Cardiac fibroblast (primary cell): Measurements from ENCODE around the gene ABCC11.

Experiments used
- DNase-seq, 2 donors: peaks; one replicate each; pipeline versions ENCODE4 v3.0.0 to v3.0.0-alpha.2; 2010; ENCODE audit warnings: low read depth in 2 of 2
- H3K4me3 ChIP-seq, 2 donors: replicated peaks in 1 of 2; 1 replicate in 1 of 2; 2 replicates in 1 of 2; pipeline ENCODE4 v1.5.1; 2011; ENCODE audit warnings: low read depth in 2 of 2, low read length in 2 of 2, mild to moderate bottlenecking in 2 of 2, moderate library complexity in 1 of 2
- TF ChIP-seq, protein P1 (sequence below): IDR thresholded peaks from one replicate; pipeline ENCODE4 v1.5.1; 2011; ENCODE audit warnings: low read depth, mild to moderate bottlenecking, low read length, inconsistent platforms

The ABCC11 gene

DNA sequence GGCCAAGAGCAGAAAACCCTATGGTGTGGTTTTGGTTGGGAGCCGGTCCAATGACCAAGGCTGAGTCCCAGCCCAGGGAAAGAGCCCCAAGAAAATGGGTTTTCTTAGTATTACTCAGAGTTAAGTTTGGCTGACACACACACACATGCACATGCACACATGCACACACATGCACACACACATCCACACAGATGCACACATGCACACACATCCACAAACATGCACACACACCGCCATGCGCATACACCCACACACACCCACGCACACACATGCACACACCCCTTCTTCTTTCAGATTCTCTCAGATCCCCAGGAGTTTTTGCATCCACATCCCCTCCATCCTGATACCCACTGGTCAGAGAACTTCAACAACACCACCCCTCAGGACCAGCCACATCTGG lies 100.6 kb downstream of the ABCC11 start:
- DNase-seq = no peak
- no peak overlapping the region for H3K4me3 ChIP-seq
- TF ChIP-seq, protein P1, sequence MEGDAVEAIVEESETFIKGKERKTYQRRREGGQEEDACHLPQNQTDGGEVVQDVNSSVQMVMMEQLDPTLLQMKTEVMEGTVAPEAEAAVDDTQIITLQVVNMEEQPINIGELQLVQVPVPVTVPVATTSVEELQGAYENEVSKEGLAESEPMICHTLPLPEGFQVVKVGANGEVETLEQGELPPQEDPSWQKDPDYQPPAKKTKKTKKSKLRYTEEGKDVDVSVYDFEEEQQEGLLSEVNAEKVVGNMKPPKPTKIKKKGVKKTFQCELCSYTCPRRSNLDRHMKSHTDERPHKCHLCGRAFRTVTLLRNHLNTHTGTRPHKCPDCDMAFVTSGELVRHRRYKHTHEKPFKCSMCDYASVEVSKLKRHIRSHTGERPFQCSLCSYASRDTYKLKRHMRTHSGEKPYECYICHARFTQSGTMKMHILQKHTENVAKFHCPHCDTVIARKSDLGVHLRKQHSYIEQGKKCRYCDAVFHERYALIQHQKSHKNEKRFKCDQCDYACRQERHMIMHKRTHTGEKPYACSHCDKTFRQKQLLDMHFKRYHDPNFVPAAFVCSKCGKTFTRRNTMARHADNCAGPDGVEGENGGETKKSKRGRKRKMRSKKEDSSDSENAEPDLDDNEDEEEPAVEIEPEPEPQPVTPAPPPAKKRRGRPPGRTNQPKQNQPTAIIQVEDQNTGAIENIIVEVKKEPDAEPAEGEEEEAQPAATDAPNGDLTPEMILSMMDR = no peak

DNA sequence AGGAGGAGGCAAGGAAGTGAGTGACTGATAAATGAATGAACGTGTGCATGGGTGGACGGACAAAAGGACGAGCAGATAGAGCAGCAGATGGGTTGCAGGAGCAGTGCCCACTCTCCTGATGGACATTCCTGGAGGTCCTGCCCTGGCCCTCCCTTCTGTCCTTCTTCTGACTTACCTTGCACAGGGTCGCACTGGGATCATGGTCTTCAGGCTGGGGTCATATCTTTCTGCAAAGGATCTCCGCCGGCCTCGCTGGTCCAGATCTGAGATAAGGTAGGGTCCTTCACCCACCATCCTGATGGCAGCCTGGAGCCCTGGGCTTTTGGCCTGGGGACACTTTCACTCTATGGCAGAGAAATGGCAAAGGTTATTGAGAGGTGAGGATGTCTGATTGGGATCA lies 101.2 kb downstream of the ABCC11 start:
- no peak for DNase-seq
- TF ChIP-seq, protein P1 = no peak
- H3K4me3 ChIP-seq = no peak overlapping the region

DNA sequence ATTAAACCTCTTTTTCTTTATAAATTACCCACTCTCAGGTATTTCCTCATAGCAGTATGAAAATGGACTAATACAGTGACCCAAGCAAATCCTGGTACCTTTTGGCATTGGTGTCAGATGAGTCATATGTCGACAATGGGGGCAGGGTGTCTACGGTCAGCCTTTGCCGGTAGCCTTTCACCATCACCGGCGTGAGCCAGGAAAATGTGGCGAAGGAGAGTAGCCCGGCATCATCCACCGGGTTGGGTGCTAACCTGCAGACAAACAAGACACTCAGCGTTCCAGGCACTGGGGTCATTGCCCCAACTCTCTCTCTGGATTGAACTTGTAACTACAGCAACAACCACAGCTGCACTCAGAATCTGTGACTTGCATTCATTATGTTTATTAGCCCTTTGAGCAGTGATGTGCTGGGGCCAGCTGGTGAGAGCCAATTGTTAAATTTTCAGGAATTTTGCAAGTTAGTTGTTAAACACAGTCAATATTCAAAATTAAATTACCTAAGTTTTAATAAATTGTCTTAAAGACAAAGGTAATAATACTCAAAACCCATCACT lies 103.4 kb downstream of the ABCC11 start:
- TF ChIP-seq, protein P1 = no peak
- H3K4me3 ChIP-seq = no peak overlapping the region
- no peak for DNase-seq

DNA sequence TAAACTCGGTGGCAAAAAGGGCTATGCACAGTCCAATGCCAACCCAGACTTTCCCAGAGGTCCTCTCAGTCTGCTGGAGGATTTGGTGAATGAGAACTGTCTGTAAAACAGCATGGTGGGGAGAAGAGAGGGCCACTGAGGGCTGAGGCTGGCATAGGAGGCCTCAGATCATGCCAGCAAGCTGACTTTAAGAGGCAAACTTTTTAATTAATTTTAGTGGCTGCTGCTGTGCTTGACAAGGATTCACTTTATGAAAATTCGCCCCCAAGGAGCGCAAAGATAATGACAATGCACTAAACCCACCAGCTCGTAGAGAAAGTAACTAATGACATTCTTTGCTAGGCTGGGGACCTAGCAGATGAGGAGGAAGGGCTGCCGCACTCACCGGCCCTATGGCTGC lies 106.5 kb downstream of the ABCC11 start:
- TF ChIP-seq, protein P1 = no peak
- no peak for DNase-seq
- H3K4me3 ChIP-seq = no peak overlapping the region

DNA sequence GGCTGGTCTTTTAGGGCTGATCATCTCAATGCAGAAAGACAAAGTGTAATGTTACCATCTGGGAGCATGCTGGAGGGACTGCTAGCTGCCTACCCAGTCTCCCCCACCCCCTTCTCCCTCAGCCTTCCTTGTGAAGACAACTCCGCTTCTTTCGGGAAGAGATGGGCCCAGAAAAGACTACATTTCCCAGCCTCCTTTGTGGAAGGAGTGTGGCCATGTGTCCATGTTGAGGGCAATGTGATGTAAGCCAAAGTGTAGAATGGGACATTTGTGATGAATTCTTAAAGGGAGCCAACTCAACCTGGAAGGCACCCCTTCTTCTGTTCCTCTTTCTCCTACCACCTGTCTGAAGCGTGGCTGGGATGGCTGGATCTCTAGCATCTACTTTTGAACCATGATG lies 107.8 kb downstream of the ABCC11 start:
- H3K4me3 ChIP-seq = no peak overlapping the region
- TF ChIP-seq, protein P1 = no peak
- no peak for DNase-seq

DNA sequence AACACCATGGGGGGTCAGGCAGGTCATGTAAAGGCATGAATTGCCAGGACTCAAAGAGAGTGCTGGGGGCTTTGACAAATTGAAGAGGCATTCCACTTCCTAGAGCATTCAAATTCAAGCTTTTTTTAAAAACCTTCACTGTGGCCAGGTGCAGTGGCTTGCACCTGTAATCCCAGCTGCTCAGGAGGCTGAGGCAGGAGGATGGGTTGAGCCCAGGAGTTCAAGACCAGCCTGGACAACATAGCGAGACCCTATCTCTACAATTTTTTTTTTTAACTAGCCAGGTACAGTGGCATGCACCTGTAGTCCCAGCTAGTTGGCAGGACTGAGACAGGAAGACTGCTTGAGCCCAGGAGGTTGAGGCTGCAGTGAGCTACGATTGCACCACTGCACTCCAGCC lies 108.8 kb downstream of the ABCC11 start:
- no peak for DNase-seq
- no peak overlapping the region for H3K4me3 ChIP-seq
- TF ChIP-seq, protein P1 = no peak

DNA sequence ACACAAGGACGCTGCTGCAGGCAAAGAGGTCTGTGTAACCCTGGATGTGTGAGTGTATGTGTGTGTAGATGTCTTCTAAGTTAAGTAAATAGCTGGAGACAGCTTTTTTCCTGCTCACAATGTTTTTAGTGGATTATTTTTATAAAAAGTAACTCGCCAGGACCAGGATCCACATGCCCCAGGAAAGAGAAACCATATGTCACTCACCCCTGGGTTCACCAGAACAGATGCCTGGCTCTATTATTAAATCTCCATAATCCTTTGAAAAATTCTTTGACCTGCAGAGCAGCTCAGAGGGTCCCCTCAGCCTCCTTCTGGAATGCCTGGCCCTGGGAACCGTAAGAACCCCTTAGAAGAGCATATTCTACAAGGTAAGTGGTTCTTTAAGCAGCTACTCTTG lies 109.5 kb downstream of the ABCC11 start:
- TF ChIP-seq, protein P1 = no peak
- H3K4me3 ChIP-seq = no peak overlapping the region
- no peak for DNase-seq
